ENCODE results near the gene INSL3. TPM values are rescaled to one million over a fixed set of nuclear protein-coding genes. Genes with fewer than 3 reads are reported as not detected.
A peak's percentile ranks its signal among the peaks of the same experiment; 100 is the strongest.

INSL3 gene
- polyA plus RNA-seq, 3 donors: 0.25 to 1.7 (median 0.64) TPM

GRCh38 chr19:17767559-17767958, 53.8 kb downstream of the INSL3 start:
- TF ChIP-seq CTCF (IDR thresholded peaks at IDR 0.05): no peak
- peaks cover 4% of the 10 kb centered on the region for H3K79me2 ChIP-seq (ENCODE audit: insufficient read depth, low read length)
- 100% methylated on average over 1 of the region's 1 CpG for WGBS (ENCODE audit: insufficient coverage)
- H3K4me3 Mint-ChIP-seq: no peak overlapping the region
- intact Hi-C loops (cut with micrococcal nuclease): no loop called here
- no peak overlapping the region for H3K27ac ChIP-seq (ENCODE audit: low read depth in 1 of 2, low read length in 2 of 2)
- no peak overlapping the region for H3K9ac ChIP-seq (ENCODE audit: insufficient read depth, low read length, poor library complexity, severe bottlenecking)
- no peaks in the 10 kb centered on the region for H3K9me3 ChIP-seq (replicated peaks in 1 of 2; ENCODE audit: control insufficient read depth in 1 of 2, insufficient read depth in 1 of 2, low read length in 2 of 2)
- no peaks in the 10 kb centered on the region for H3K27me3 Mint-ChIP-seq (ENCODE audit: low read depth in 3 of 3)
- peaks cover 0 to 3% (median 0%) of the 10 kb centered on the region in 7 donors for H3K9me3 Mint-ChIP-seq
- H3K27me3 ChIP-seq (ENCODE audit: control insufficient read depth in 2 of 2, insufficient read depth in 2 of 2, low read length in 2 of 2): no peaks in the 10 kb centered on the region
- peaks cover 42 to 74% of the 10 kb centered on the region in 2 donors for H3K36me3 ChIP-seq (replicated peaks in 1 of 2; ENCODE audit: control insufficient read depth in 1 of 2, insufficient read depth in 2 of 2, low read length in 2 of 2)
- H3K4me3 ChIP-seq (replicated peaks in 1 of 3; ENCODE audit: low read depth in 2 of 3, low read length in 3 of 3): no peak overlapping the region
- DNase-seq: no peak
- no peaks in the 10 kb centered on the region for H4K20me1 ChIP-seq (ENCODE audit: insufficient read depth, low read length)
- H3K36me3 Mint-ChIP-seq: peaks cover 60 to 89% of the 10 kb centered on the region in 2 donors
- H3K4me2 ChIP-seq (replicated peaks; ENCODE audit: extremely low read depth, low read length, poor library complexity, severe bottlenecking): no peak overlapping the region
- H2AFZ ChIP-seq (ENCODE audit: insufficient read depth, low read depth, low read length, poor library complexity, severe bottlenecking): no peak overlapping the region
- H3K4me1 Mint-ChIP-seq: peaks cover 24% of the 10 kb centered on the region
- peaks cover 23 to 35% of the 10 kb centered on the region in 2 donors for H3K4me1 ChIP-seq (ENCODE audit: control insufficient read depth in 1 of 2, insufficient read depth in 2 of 2, low read length in 2 of 2)
- H3K27ac Mint-ChIP-seq: no peak overlapping the region

GRCh38 chr19:17766543-17767131, 54.7 kb downstream of the INSL3 start:
- Mint-ChIP-seq H3K27ac (peak overlapping the region; percentile 62 to 97 (median 90)), H3K36me3 (peaks cover 55 to 87% of the 10 kb centered on the region in 2 donors), H3K4me1 (peaks cover 28% of the 10 kb centered on the region), H3K27me3 (ENCODE audit: low read depth in 3 of 3) (no peaks in the 10 kb centered on the region), H3K9me3 (peaks cover 0 to 3% (median 0%) of the 10 kb centered on the region in 7 donors), H3K4me3 (peak overlapping the region in 1 of 2 donors; percentile 69)
- H3K4me3 ChIP-seq (replicated peaks in 1 of 3; ENCODE audit: low read depth in 2 of 3, low read length in 3 of 3): peak overlapping the region in 1 of 3 experiments; percentile 21
- H3K4me1 ChIP-seq (ENCODE audit: control insufficient read depth in 1 of 2, insufficient read depth in 2 of 2, low read length in 2 of 2): peaks cover 23 to 35% of the 10 kb centered on the region in 2 donors
- H3K79me2 ChIP-seq (ENCODE audit: insufficient read depth, low read length): peaks cover 5% of the 10 kb centered on the region
- TF ChIP-seq CTCF (IDR thresholded peaks at IDR 0.05): peak; percentile 93
- WGBS (ENCODE audit: insufficient coverage): 36% methylated on average over 27 of the region's 29 CpGs
- H3K27ac ChIP-seq (ENCODE audit: low read depth in 1 of 2, low read length in 2 of 2): peak overlapping the region in 1 of 2 donors; percentile 59
- H3K36me3 ChIP-seq (replicated peaks in 1 of 2; ENCODE audit: control insufficient read depth in 1 of 2, insufficient read depth in 2 of 2, low read length in 2 of 2): peaks cover 33 to 65% of the 10 kb centered on the region in 2 donors
- DNase-seq: peak; percentile 76 to 82 (median 81)
- intact Hi-C loops (cut with micrococcal nuclease): no loop called here
- no peaks in the 10 kb centered on the region for H4K20me1 ChIP-seq (ENCODE audit: insufficient read depth, low read length)
- H3K4me2 ChIP-seq (replicated peaks; ENCODE audit: extremely low read depth, low read length, poor library complexity, severe bottlenecking): peak overlapping the region; percentile 54
- no peak overlapping the region for H3K9ac ChIP-seq (ENCODE audit: insufficient read depth, low read length, poor library complexity, severe bottlenecking)
- H2AFZ ChIP-seq (ENCODE audit: insufficient read depth, low read depth, low read length, poor library complexity, severe bottlenecking): no peak overlapping the region
- H3K27me3 ChIP-seq (ENCODE audit: control insufficient read depth in 2 of 2, insufficient read depth in 2 of 2, low read length in 2 of 2): no peaks in the 10 kb centered on the region
- H3K9me3 ChIP-seq (replicated peaks in 1 of 2; ENCODE audit: control insufficient read depth in 1 of 2, insufficient read depth in 1 of 2, low read length in 2 of 2): no peaks in the 10 kb centered on the region

Small RNA genes within 50 kb of the gene (small RNA-seq; reads per million reads assigned to genes)
- gene SNORA68 (ENCODE audit: insufficient read length, low read depth): not detected

Other genes with a start within 250 kb of the INSL3 start
- under 1 TPM in 1 of 3 donors, not detected in 2; 0.01 TPM for gene UNC13A, start 133.2 kb downstream of the INSL3 start, polyA plus RNA-seq
- 10 to 100 TPM; 24.5 to 28.3 (median 27.5) TPM for gene MAP1S, start 102.0 kb downstream of the INSL3 start, polyA plus RNA-seq
- gene FCHO1, start 70.0 kb downstream of the INSL3 start, polyA plus RNA-seq: 10 to 100 TPM; 11.4 to 32.0 (median 13.4) TPM
- gene B3GNT3, start 26.4 kb downstream of the INSL3 start, polyA plus RNA-seq: not detected
- gene JAK3, start 26.5 kb upstream of the INSL3 start, polyA plus RNA-seq: 10 to 100 TPM; 13.8 to 44.6 (median 34.0) TPM
- 1,000 to 10,000 TPM; 1,189 to 1,285 (median 1,268) TPM for gene RPL18A, start 38.4 kb upstream of the INSL3 start, polyA plus RNA-seq
- under 1 TPM in 1 of 3 donors, not detected in 2; 0.03 TPM for gene SLC5A5, start 50.4 kb upstream of the INSL3 start, polyA plus RNA-seq
- 10 to 100 TPM; 29.7 to 66.3 (median 29.7) TPM for gene CCDC124, start 111.5 kb upstream of the INSL3 start, polyA plus RNA-seq
- gene KCNN1, start 145.6 kb upstream of the INSL3 start, polyA plus RNA-seq: not detected
- 10 to 100 TPM; 13.8 to 99.8 (median 23.9) TPM for gene ARRDC2, start 186.7 kb upstream of the INSL3 start, polyA plus RNA-seq

Measured in CD14-positive monocyte (primary cell).